HG02973 (cell line): ENCODE data around the gene C9orf57.
"Not testable (repeated sequence)": the region's sequence is repeated elsewhere in the genome, so short reads cannot be mapped to it uniquely, and the experiment has no call there.

Experiments
- ATAC-seq: cut with Tn5 transposase; IDR thresholded peaks from one replicate; pipeline ENCODE4 v1.9.1; 2021; ENCODE audit warnings: moderate library complexity; ENCODE audit not compliant: unreplicated experiment

The C9orf57 gene

GRCh38 chr9:72025906-72026305 lies 34.5 kb downstream of the C9orf57 start:
- no peak for ATAC-seq

GRCh38 chr9:72023596-72023995 lies 36.8 kb downstream of the C9orf57 start:
- ATAC-seq = no peak

DNA sequence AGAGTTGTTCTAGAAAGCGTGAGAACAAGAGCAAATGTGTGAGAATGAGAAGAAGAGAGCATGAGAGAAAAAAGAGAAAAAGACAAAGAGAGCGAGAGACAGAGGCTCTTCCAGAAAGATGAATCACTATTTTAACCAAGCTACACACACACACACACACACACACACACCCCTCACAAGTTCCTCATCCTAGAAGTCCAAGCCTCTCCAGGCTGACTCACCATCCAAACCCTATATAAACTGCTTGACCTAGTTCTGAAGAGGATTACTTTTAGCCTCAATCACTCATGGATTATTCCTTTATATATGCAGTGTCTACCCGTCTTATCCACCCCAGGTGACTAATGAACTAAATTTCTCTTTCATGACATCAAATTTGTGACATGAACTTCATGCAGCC lies 37.6 kb downstream of the C9orf57 start:
- ATAC-seq = no peak

- no peak for ATAC-seq
These were observed 47.1 kb downstream of the C9orf57 start for GRCh38 chr9:72013292-72013760.

- no peak for ATAC-seq
These were observed 47.8 kb downstream of the C9orf57 start for GRCh38 chr9:72012646-72013045.

DNA sequence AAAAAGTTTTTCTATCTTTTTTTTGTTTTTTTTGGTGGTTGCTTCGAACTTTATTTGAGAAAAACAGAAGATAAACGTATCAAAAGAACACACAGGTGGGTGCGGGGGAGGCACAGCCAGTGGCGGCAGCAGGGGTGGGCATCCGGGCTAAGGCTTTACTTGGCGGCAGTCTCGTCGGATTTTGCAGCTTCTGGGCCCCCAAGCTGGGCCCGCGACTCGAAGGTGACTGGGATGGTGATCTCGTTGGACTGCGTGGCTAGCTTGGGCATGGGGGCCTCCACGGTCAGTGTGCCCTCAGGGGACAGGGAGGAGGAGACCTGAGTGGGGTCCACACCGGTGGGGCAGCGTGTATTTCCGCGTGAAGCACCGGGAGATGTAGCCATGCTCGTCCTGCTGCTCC lies 52.7 kb downstream of the C9orf57 start:
- not testable (repeated sequence) for ATAC-seq

DNA sequence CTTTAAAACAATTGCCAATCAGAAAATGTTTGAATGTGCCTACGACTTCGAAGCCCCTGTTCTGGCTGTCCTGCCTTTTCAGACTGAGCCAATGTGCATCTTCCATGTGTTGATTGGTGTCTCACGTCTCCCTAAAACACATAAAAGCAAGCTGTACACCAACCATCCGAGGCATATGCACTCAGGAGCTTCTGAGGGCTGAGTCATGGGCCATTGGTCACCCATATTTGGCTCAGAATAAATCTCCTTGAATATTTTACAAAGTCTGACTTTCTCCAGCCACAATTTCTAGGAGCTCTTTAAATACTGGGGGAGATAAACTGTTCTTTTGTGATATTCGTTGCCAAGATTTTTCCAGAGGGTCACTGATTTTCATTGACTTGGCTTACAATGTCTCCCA lies 53.9 kb downstream of the C9orf57 start:
- no peak for ATAC-seq

DNA sequence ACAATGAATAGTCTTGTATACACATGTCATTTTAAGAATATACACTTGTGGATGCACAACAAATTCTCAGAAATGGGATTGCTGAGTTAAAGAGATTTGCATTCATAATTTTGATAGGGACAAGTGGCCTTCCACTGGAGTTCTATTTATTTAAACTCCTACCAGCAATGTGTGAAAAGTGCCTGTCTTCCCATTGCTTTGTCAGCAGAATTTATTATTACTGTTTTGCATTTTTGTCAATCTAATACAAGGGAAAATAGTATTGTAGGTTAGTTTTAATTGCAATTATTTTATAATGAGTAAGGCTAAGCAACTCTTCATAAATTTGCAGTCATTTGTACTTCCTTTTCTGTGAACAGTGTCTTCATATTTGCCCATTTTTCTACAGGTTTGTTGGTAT lies 55.0 kb downstream of the C9orf57 start:
- no peak for ATAC-seq
